ENCODE data around the gene SSBP3. TPM values are rescaled to one million over a fixed set of nuclear protein-coding genes. Genes with fewer than 3 reads are reported as not detected.

Gene SSBP3
- total RNA-seq, 3 donors from 2014 or later, result 21.3 to 28.0 (median 25.6) TPM

GRCh38 chr1:54362881-54363340 is 43.3 kb downstream of the SSBP3 start:
- intact Hi-C loops (cut with DNase I; ENCODE audit: low total_unique reads), result no loop called here
- no peak overlapping the region for H3K27ac ChIP-seq
- H3K4me1 ChIP-seq, result peaks cover 0 to 5% of the 10 kb centered on the region in 2 donors
- DNase-seq (ENCODE audit: low spot score in 2 of 2), result no peak
- no peaks in the 10 kb centered on the region for H3K36me3 ChIP-seq
- no peak overlapping the region for H3K4me3 ChIP-seq
- TF ChIP-seq, protein P1, sequence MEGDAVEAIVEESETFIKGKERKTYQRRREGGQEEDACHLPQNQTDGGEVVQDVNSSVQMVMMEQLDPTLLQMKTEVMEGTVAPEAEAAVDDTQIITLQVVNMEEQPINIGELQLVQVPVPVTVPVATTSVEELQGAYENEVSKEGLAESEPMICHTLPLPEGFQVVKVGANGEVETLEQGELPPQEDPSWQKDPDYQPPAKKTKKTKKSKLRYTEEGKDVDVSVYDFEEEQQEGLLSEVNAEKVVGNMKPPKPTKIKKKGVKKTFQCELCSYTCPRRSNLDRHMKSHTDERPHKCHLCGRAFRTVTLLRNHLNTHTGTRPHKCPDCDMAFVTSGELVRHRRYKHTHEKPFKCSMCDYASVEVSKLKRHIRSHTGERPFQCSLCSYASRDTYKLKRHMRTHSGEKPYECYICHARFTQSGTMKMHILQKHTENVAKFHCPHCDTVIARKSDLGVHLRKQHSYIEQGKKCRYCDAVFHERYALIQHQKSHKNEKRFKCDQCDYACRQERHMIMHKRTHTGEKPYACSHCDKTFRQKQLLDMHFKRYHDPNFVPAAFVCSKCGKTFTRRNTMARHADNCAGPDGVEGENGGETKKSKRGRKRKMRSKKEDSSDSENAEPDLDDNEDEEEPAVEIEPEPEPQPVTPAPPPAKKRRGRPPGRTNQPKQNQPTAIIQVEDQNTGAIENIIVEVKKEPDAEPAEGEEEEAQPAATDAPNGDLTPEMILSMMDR (IDR thresholded peaks at IDR 0.05), result no peak
- no peak for TF ChIP-seq POLR2AphosphoS5 (IDR thresholded peaks at IDR 0.05)
- no peak for TF ChIP-seq POLR2A (IDR thresholded peaks at IDR 0.05)
- no peaks in the 10 kb centered on the region for H3K27me3 ChIP-seq
- H3K9me3 ChIP-seq, result no peaks in the 10 kb centered on the region

GRCh38 chr1:54361342-54361741 is 44.9 kb downstream of the SSBP3 start:
- no peak for DNase-seq (ENCODE audit: low spot score in 2 of 2)
- H3K36me3 ChIP-seq, result no peaks in the 10 kb centered on the region
- H3K9me3 ChIP-seq, result no peaks in the 10 kb centered on the region
- intact Hi-C loops (cut with DNase I; ENCODE audit: low total_unique reads), result no loop called here
- TF ChIP-seq, protein P1 (IDR thresholded peaks at IDR 0.05), result no peak
- no peak for TF ChIP-seq POLR2AphosphoS5 (IDR thresholded peaks at IDR 0.05)
- TF ChIP-seq POLR2A (IDR thresholded peaks at IDR 0.05), result no peak
- peaks cover 0 to 5% of the 10 kb centered on the region in 2 donors for H3K4me1 ChIP-seq
- H3K4me3 ChIP-seq, result no peak overlapping the region
- H3K27me3 ChIP-seq, result no peaks in the 10 kb centered on the region
- no peak overlapping the region for H3K27ac ChIP-seq

GRCh38 chr1:54360165-54361005 is 45.8 kb downstream of the SSBP3 start:
- DNase-seq (ENCODE audit: low spot score in 2 of 2), result no peak
- intact Hi-C loops (cut with DNase I; ENCODE audit: low total_unique reads), result no loop called here
- Histone ChIP-seq H3K4me3 (no peak overlapping the region), H3K36me3 (no peaks in the 10 kb centered on the region), H3K27me3 (no peaks in the 10 kb centered on the region), H3K4me1 (no peaks in the 10 kb centered on the region), H3K27ac (no peak overlapping the region), H3K9me3 (no peaks in the 10 kb centered on the region)
- TF ChIP-seq, protein P1 (IDR thresholded peaks at IDR 0.05), result no peak
- TF ChIP-seq POLR2AphosphoS5 (IDR thresholded peaks at IDR 0.05), result no peak
- no peak for TF ChIP-seq POLR2A (IDR thresholded peaks at IDR 0.05)

DNA sequence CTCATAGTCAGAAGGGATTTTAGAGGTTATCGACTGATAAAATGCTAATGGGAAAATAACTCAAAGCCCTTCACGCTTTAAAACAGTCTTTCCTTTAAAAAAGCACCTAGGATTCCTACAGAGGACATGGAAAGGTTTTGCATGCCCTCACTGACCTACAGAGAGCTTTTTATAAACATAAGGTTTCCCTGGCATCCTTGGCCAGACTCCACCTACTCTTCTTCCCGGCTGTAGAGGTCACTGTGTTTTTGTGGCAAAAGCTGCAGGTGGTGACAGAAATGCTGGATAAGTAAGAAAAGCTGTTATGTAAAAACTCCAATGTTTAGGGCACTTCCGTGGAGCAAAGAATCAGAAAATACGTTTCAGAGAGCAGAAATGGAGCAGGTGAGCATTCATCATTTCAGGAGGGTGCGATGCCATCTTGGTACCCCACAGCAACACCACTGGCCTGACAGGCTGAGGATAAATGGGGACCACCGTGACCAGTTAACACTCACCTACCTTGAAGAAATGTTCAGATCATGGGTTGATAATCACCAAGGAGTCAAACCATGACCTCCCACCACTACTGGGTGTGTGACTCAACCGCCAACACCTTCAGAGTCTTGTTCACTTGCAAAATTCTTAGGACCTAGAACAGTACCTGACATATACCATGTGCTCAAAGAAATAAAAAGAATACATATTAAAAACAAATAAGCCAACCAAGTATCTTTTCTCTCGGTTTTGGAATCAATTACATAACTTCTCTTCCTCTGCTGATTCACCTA is 46.6 kb downstream of the SSBP3 start:
- intact Hi-C loops (cut with DNase I; ENCODE audit: low total_unique reads), result no loop called here
- no peak overlapping the region for H3K27ac ChIP-seq
- no peaks in the 10 kb centered on the region for H3K27me3 ChIP-seq
- no peaks in the 10 kb centered on the region for H3K36me3 ChIP-seq
- no peak overlapping the region for H3K4me3 ChIP-seq
- H3K9me3 ChIP-seq, result no peaks in the 10 kb centered on the region
- no peak for TF ChIP-seq POLR2AphosphoS5 (IDR thresholded peaks at IDR 0.05)
- TF ChIP-seq, protein P1 (IDR thresholded peaks at IDR 0.05), result no peak
- no peaks in the 10 kb centered on the region for H3K4me1 ChIP-seq
- DNase-seq (ENCODE audit: low spot score in 2 of 2), result no peak

Measured in breast epithelium (tissue), 4 donors.